Prostate gland (tissue), 2 donors: ENCODE data around the gene OR10R2.

ENCODE experiments used
- POLR2A ChIP-seq: fragments of 450-650 bp; IDR thresholded peaks from one replicate; pipeline ENCODE4 v1.6.1; 2016; ENCODE audit warnings: antibody characterized with exemption, mild to moderate bottlenecking
- POLR2AphosphoS5 ChIP-seq: sonication (generic); formaldehyde crosslinking; IDR thresholded peaks from one replicate; pipeline ENCODE4 v1.6.1; 2017; ENCODE audit warnings: antibody characterized with exemption
- TF ChIP-seq, protein P1 (sequence below), 4 experiments: fragments of 200-600 bp in 2 of 4; fragments of 450-650 bp in 2 of 4; sonication (generic) in 2 of 4; IDR thresholded peaks; 1 replicate in 3 of 4; 2 replicates in 1 of 4; pipeline ENCODE4 v1.5.1; 2016 to 2019; ENCODE audit warnings: antibody characterized with exemption in 4 of 4, mild to moderate bottlenecking in 2 of 4, moderate library complexity in 2 of 4

DNA sequence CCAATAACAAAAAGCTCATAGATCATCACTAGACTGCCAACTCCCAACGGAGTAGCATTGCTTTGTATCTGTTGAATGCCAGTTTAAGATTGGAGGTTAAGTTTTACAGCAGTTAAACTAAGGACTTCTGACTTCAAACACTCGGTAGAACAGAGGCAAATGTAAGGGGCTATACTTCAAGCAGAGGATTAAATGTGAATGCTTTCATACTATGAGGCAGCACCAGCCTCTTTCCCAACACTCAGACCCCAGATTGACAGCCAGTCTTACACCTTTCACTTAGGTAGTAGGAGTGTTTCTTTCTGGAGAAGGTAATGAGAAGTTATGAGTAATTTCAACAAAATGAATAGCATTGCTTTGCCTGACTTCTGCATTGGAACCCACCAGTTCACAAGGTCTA lies 22.8 kb downstream of the OR10R2 start:
- TF ChIP-seq, protein P1, sequence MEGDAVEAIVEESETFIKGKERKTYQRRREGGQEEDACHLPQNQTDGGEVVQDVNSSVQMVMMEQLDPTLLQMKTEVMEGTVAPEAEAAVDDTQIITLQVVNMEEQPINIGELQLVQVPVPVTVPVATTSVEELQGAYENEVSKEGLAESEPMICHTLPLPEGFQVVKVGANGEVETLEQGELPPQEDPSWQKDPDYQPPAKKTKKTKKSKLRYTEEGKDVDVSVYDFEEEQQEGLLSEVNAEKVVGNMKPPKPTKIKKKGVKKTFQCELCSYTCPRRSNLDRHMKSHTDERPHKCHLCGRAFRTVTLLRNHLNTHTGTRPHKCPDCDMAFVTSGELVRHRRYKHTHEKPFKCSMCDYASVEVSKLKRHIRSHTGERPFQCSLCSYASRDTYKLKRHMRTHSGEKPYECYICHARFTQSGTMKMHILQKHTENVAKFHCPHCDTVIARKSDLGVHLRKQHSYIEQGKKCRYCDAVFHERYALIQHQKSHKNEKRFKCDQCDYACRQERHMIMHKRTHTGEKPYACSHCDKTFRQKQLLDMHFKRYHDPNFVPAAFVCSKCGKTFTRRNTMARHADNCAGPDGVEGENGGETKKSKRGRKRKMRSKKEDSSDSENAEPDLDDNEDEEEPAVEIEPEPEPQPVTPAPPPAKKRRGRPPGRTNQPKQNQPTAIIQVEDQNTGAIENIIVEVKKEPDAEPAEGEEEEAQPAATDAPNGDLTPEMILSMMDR (IDR thresholded peaks at IDR 0.05): no peak
- no peak for TF ChIP-seq POLR2A
- no peak for TF ChIP-seq POLR2AphosphoS5
